Cardiac fibroblast (primary cell): ENCODE data around the gene DPYSL4.

Experiments
- DNase-seq, 2 donors: peaks; one replicate each; pipeline versions ENCODE4 v3.0.0 to v3.0.0-alpha.2; 2010; ENCODE audit warnings: low read depth in 2 of 2
- H3K4me3 ChIP-seq, 2 donors: replicated peaks in 1 of 2; 1 replicate in 1 of 2; 2 replicates in 1 of 2; pipeline ENCODE4 v1.5.1; 2011; ENCODE audit warnings: low read depth in 2 of 2, low read length in 2 of 2, mild to moderate bottlenecking in 2 of 2, moderate library complexity in 1 of 2
- TF ChIP-seq, protein P1 (sequence below): IDR thresholded peaks from one replicate; pipeline ENCODE4 v1.5.1; 2011; ENCODE audit warnings: low read depth, mild to moderate bottlenecking, low read length, inconsistent platforms

The DPYSL4 gene

DNA sequence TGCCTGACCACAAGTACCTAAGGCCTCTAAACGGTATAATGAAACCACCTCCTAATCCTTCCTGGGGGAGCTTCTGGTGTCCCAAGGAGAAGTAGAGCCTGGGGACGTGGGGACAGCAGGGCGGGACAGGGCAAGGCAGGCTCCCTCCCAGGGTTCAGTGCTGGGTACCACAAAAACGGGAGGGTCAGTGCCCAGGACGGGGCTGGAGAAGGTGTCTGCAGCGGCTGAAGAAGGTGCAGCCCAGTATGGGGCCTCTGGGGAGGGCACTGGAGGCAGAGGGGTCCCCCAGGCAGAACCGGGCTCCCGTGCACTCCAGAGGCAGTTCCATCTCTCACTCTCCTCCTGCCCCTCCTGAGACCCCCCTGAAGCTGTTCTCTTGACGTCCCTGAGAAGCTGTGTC, 46.2 kb downstream of the DPYSL4 start:
- no peak for DNase-seq
- TF ChIP-seq, protein P1, sequence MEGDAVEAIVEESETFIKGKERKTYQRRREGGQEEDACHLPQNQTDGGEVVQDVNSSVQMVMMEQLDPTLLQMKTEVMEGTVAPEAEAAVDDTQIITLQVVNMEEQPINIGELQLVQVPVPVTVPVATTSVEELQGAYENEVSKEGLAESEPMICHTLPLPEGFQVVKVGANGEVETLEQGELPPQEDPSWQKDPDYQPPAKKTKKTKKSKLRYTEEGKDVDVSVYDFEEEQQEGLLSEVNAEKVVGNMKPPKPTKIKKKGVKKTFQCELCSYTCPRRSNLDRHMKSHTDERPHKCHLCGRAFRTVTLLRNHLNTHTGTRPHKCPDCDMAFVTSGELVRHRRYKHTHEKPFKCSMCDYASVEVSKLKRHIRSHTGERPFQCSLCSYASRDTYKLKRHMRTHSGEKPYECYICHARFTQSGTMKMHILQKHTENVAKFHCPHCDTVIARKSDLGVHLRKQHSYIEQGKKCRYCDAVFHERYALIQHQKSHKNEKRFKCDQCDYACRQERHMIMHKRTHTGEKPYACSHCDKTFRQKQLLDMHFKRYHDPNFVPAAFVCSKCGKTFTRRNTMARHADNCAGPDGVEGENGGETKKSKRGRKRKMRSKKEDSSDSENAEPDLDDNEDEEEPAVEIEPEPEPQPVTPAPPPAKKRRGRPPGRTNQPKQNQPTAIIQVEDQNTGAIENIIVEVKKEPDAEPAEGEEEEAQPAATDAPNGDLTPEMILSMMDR, result no peak
- no peak overlapping the region for H3K4me3 ChIP-seq

DNA sequence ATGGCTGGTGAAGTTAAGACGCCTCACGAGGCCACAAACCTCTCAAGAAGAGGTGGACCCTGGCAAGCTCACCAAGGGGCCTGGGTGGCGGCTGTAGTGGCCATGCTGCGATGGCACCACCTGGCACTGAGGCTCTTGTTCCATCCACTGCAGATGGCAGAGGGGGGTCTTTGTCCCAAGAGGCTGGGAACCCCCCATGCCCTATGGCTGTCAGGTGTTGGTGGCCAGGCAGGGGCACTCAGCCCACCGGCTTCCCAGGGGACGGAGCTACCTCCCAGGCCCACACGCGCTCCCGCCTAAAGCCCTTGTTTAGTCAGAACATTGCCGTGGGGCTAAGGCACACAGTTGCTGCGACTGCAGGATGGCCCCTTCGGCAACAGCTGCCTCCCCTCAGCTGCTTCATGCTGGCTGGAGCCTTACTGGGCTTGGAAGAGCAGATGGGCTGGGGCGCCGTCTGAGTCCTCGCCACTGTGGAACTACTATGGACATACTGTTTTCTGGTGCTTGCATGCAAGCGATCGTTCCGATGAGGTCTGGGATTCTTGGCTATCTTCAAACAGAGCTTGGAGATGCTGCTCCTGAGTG, 46.8 kb downstream of the DPYSL4 start:
- DNase-seq, result no peak
- TF ChIP-seq, protein P1, result no peak

DNA sequence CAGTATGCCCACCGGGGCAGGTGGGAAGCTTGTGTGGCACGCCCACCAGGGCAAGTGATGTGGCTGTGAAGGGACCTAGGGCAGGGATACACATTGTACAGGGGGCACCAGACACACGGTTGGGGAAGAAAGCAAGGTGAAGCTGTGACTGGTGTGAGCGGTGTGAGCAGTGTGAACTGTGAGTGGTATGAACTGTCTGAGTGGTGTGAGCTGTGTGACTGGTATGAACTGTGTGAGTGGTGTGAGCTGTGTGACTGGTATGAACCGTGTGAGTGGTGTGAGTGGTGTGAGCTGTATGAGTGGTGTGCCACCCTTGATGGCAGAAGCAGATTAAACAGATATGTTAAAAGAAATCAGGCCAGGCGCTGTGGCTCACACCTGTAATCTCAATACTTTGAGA, 48.1 kb downstream of the DPYSL4 start:
- TF ChIP-seq, protein P1, result no peak
- no peak overlapping the region for H3K4me3 ChIP-seq
- DNase-seq, result no peak

More for the DNA sequence above, 46.8 kb downstream of the DPYSL4 start:
- no peak overlapping the region for H3K4me3 ChIP-seq

DNA sequence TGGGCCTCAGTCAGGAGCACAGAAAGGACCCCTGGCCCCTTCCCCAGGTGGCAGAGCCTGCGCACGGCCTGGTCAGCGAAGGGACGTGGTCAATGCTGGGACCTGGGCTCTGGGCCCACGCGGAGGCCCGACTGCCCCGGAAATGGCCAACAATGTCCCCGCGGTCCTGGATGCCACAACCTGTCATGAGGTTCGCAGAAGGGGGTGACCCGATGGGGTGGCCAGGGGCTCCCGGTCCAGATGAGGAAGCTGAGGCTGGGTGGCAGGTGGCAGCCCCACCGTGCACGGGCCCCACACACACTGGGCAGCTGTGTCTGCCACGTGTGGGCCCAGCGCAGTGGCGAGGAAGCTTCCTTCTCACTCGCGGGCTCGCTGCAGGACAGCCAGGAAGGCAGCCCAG, 49.4 kb downstream of the DPYSL4 start:
- no peak overlapping the region for H3K4me3 ChIP-seq
- no peak for DNase-seq
- TF ChIP-seq, protein P1, result no peak

DNA sequence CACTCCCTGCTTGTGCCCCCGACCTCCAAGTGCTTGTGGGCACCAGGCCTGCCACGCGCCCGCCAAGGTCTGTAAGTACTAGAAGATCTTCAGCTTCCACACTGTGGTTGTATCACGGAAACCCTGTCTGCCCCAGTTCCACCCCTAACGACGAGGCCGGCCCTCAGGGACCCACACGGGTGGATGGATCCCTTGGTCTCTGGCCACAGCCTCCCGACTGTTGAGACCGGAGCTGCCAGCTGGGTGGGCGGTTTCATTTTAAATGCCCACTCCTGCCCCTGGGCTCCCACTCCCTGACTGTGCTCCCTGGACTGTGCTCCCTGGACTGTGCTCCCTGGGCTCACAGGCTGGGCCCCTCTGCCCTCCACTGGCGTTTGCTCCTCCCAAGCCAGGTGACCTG, 50.1 kb downstream of the DPYSL4 start:
- TF ChIP-seq, protein P1, result no peak
- H3K4me3 ChIP-seq, result no peak overlapping the region
- no peak for DNase-seq

DNA sequence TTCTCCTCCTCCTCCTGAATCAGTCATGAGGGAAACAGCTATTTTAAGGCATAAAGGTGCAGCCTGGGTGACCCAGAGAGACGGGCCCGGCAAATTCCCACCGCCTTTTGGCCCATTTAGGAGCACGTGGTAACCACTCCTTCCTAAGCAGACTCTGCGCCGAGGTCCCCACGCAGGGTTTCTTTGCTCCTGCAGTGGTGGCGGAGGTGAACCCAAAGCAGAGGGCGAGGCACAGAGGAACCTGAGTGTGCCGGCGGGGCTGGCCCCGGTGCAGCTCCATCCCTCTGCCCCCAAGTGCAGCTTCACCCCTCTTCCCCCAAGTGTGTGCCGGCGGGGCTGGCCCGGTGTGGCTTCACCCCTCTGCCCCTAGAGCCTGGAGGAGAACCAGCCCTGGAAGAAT, 50.6 kb downstream of the DPYSL4 start:
- no peak for DNase-seq
- no peak overlapping the region for H3K4me3 ChIP-seq
- TF ChIP-seq, protein P1, result no peak

DNA sequence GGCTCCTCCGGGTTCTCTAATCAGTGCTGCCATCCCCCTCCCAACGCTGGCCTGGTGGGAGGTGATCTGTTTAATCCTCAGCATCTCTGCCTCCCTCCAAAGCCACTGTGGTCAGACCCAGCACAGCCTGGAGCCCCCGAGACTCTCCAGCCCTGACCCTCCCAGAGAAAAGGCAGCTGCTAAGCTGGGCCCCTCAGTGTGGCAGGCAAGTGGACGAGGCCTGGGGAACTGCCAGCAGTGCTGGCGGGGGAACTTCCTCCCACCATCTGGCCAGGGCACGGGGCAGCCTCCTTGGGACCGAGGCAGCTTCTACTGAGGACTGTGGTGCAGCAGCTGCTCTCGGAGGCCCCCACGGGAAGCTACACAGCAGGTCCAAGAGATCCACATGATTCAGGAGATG, 51.1 kb downstream of the DPYSL4 start:
- TF ChIP-seq, protein P1, result no peak
- peak in 1 of 2 donors; percentile 14 for DNase-seq
- H3K4me3 ChIP-seq, result no peak overlapping the region
